Stimulated activated CD8-positive, alpha-beta memory T cell treated with anti-CD3 and anti-CD28 coated beads, Interleukin-7, amount 100 ng/mL, for 4 hours (primary cell): Measurements from ENCODE around the gene NRXN3.

Source experiments
- DNase-seq, 2 donors: peaks; one replicate each; pipeline ENCODE4 v3.0.0-alpha.2; 2020; ENCODE audit warnings: low read depth in 2 of 2

The NRXN3 gene

GRCh38 chr14:79413734-79414428 is 1243.7 kb downstream of the NRXN3 start:
- DNase-seq = no peak

- no peak for DNase-seq
Observed at GRCh38 chr14:79415726-79416125, 1245.6 kb downstream of the NRXN3 start.

- DNase-seq = no peak
Observed at GRCh38 chr14:79417961-79418360, 1247.8 kb downstream of the NRXN3 start.

- no peak for DNase-seq
Observed at GRCh38 chr14:79418649-79419415, 1248.7 kb downstream of the NRXN3 start.

GRCh38 chr14:79419571-79420327 is 1249.6 kb downstream of the NRXN3 start:
- DNase-seq = no peak

GRCh38 chr14:79420725-79421124 is 1250.6 kb downstream of the NRXN3 start:
- DNase-seq = no peak

GRCh38 chr14:79421811-79422210 is 1251.6 kb downstream of the NRXN3 start:
- no peak for DNase-seq

GRCh38 chr14:79424462-79424861 is 1254.3 kb downstream of the NRXN3 start:
- no peak for DNase-seq

- no peak for DNase-seq
Observed at GRCh38 chr14:79426103-79426755, 1256.1 kb downstream of the NRXN3 start.

- DNase-seq = no peak
Observed at GRCh38 chr14:79432640-79433039, 1262.5 kb downstream of the NRXN3 start.

- no peak for DNase-seq
Observed at GRCh38 chr14:79436335-79436734, 1266.2 kb downstream of the NRXN3 start.

GRCh38 chr14:79437951-79438350 is 1267.8 kb downstream of the NRXN3 start:
- DNase-seq = no peak

- DNase-seq = no peak
Observed at GRCh38 chr14:79438696-79439342, 1268.6 kb downstream of the NRXN3 start.

GRCh38 chr14:79442786-79443185 is 1272.6 kb downstream of the NRXN3 start:
- DNase-seq = no peak

GRCh38 chr14:79443602-79444001 is 1273.4 kb downstream of the NRXN3 start:
- no peak for DNase-seq

- DNase-seq = no peak
Observed at GRCh38 chr14:79448960-79449359, 1278.8 kb downstream of the NRXN3 start.

GRCh38 chr14:79451601-79452000 is 1281.4 kb downstream of the NRXN3 start:
- DNase-seq = no peak

- DNase-seq = no peak
Observed at GRCh38 chr14:79453276-79453675, 1283.1 kb downstream of the NRXN3 start.

- no peak for DNase-seq
Observed at GRCh38 chr14:79464468-79464867, 1294.3 kb downstream of the NRXN3 start.

- DNase-seq = no peak
Observed at GRCh38 chr14:79465651-79466050, 1295.5 kb downstream of the NRXN3 start.

GRCh38 chr14:79466938-79467527 is 1296.9 kb downstream of the NRXN3 start:
- no peak for DNase-seq
